HepG2 (cell line): ENCODE measurements around the gene CHST13. TPM values are rescaled to one million over a fixed set of nuclear protein-coding genes. Genes with fewer than 3 reads are reported as not detected.
A peak's percentile ranks its signal among the peaks of the same experiment; 100 is the strongest.

Source experiments
- ARHGAP35 ChIP-seq: sonication (generic); formaldehyde crosslinking; IDR thresholded peaks from 2 replicates; pipeline ENCODE4 v1.9.0; 2022; ENCODE audit warnings: mild to moderate bottlenecking, inconsistent platforms, moderate library complexity, missing genetic modification reagents, borderline replicate concordance
- ARID3A ChIP-seq: IDR thresholded peaks from 2 replicates; pipeline ENCODE4 v1.6.1; 2012; ENCODE audit warnings: low read depth, low read length, improper control_type of control experiment
- FOXK2 ChIP-seq: fragments of 450-650 bp; IDR thresholded peaks from 2 replicates; pipeline ENCODE4 v1.6.1; 2016
- GABPB1 ChIP-seq: IDR thresholded peaks from 2 replicates; pipeline ENCODE4 v1.6.1; 2016; ENCODE audit warnings: mild to moderate bottlenecking, missing genetic modification reagents, moderate library complexity, missing compliant biosample characterization
- JDP2 ChIP-seq: sonication (generic); formaldehyde crosslinking; IDR thresholded peaks from 2 replicates; pipeline ENCODE4 v1.8.1; 2022; ENCODE audit warnings: missing genetic modification reagents, borderline replicate concordance
- KLF11 ChIP-seq: IDR thresholded peaks from 2 replicates; pipeline ENCODE4 v1.6.1; 2016; ENCODE audit warnings: missing compliant biosample characterization
- NKX3-1 ChIP-seq: sonication (generic); formaldehyde crosslinking; IDR thresholded peaks from 2 replicates; pipeline ENCODE4 v1.5.0; 2020; ENCODE audit warnings: missing genetic modification reagents
- PITX1 ChIP-seq: sonication (generic); formaldehyde crosslinking; IDR thresholded peaks from 2 replicates; pipeline ENCODE4 v1.5.1; 2020; ENCODE audit warnings: mild to moderate bottlenecking, missing genetic modification reagents
- POLR2A ChIP-seq, 2 experiments: IDR thresholded peaks; 2 replicates each; pipeline ENCODE4 v1.6.1; 2011; ENCODE audit warnings: low read depth in 2 of 2, low read length in 2 of 2, mild to moderate bottlenecking in 1 of 2, moderate library complexity in 1 of 2; ENCODE audit not compliant: insufficient read depth in 1 of 2
- SSRP1 ChIP-seq: IDR thresholded peaks from 2 replicates; pipeline ENCODE4 v1.6.1; 2016; ENCODE audit warnings: control low read depth
- TCF7 ChIP-seq: sonication (generic); IDR thresholded peaks from 2 replicates; pipeline ENCODE4 v1.6.1; 2016; ENCODE audit warnings: antibody characterized with exemption, low read depth
- TRAFD1 ChIP-seq: sonication (generic); formaldehyde crosslinking; IDR thresholded peaks from 2 replicates; pipeline ENCODE4 v1.5.1; 2020; ENCODE audit warnings: missing genetic modification reagents, mild to moderate bottlenecking, borderline replicate concordance
- TSC22D2 ChIP-seq: sonication (generic); formaldehyde crosslinking; IDR thresholded peaks from 2 replicates; pipeline ENCODE4 v1.5.1; 2020; ENCODE audit warnings: missing genetic modification reagents, mild to moderate bottlenecking, borderline replicate concordance
- ZNF260 ChIP-seq: sonication (generic); formaldehyde crosslinking; IDR thresholded peaks from 2 replicates; pipeline ENCODE4 v1.4.0; 2020; ENCODE audit warnings: missing genetic modification reagents, low read depth, mild to moderate bottlenecking, borderline replicate concordance
- ZNF292 ChIP-seq: sonication (generic); formaldehyde crosslinking; IDR thresholded peaks from 2 replicates; pipeline ENCODE4 v1.8.1; 2022; ENCODE audit warnings: mild to moderate bottlenecking, low read depth, missing genetic modification reagents, borderline replicate concordance
- ZNF343 ChIP-seq: sonication (generic); formaldehyde crosslinking; IDR thresholded peaks from 2 replicates; pipeline ENCODE4 v1.4.0; 2020; ENCODE audit warnings: mild to moderate bottlenecking, missing genetic modification reagents
- ZNF546 ChIP-seq: sonication (generic); formaldehyde crosslinking; conservative IDR thresholded peaks from 2 replicates; pipeline ENCODE4 v1.8.1; 2023; ENCODE audit warnings: mild to moderate bottlenecking, missing genetic modification reagents
- ZNF564 ChIP-seq: sonication (generic); formaldehyde crosslinking; IDR thresholded peaks from 2 replicates; pipeline ENCODE4 v1.8.1; 2023; ENCODE audit warnings: mild to moderate bottlenecking, missing genetic modification reagents
- ZNF749 ChIP-seq: sonication (generic); formaldehyde crosslinking; IDR thresholded peaks from 2 replicates; pipeline ENCODE4 v1.8.0; 2022; ENCODE audit warnings: mild to moderate bottlenecking, missing genetic modification reagents, moderate library complexity, borderline replicate concordance
- ZSCAN22 ChIP-seq: sonication (generic); formaldehyde crosslinking; IDR thresholded peaks from 2 replicates; pipeline ENCODE4 v1.4.0; 2020; ENCODE audit warnings: mild to moderate bottlenecking, missing genetic modification reagents
- polyA plus RNA-seq, 8 experiments: library from polyadenylated mRNA; depleted of rRNA in 3 of 8; stranded (reverse) in 7 of 8; unstranded in 1 of 8; fragments of >200 nt; fragmentation: Illumina TruSeq in 4 of 8; extraction: Trizol in 4 of 8; gene quantifications; 2 replicates each; pipeline versions ENCODE4 v1.2.1 to v1.2.3, GENCODE V29; 2011 to 2016; ENCODE audit warnings: low read depth in 4 of 8, missing spikeins in 1 of 8, mixed read lengths in 1 of 8; ENCODE audit not compliant: insufficient read depth in 1 of 8
- total RNA-seq, 5 experiments: library from RNA; depleted of rRNA; stranded (reverse); fragments of >200 nt; fragmentation: Illumina TruSeq; extraction: Trizol; gene quantifications; 2 replicates each; pipeline ENCODE4 v1.2.3, GENCODE V29; 2016; ENCODE audit warnings: low read depth in 1 of 5
- TF ChIP-seq, protein P1 (sequence below): sonication (generic); formaldehyde crosslinking; IDR thresholded peaks from 2 replicates; pipeline ENCODE4 v1.8.0; 2022; ENCODE audit warnings: mild to moderate bottlenecking, missing genetic modification reagents, moderate library complexity
- TF ChIP-seq, protein P2 (sequence below): IDR thresholded peaks from 2 replicates; pipeline ENCODE4 v1.4.0; 2020; ENCODE audit warnings: mild to moderate bottlenecking, missing genetic modification reagents

Gene CHST13
- total and polyA plus RNA-seq, 2 of the 13 experiments (the other 11 are each of a cell fraction or from before 2014, with no cell fraction given), result 32.0 to 43.1 TPM

DNA sequence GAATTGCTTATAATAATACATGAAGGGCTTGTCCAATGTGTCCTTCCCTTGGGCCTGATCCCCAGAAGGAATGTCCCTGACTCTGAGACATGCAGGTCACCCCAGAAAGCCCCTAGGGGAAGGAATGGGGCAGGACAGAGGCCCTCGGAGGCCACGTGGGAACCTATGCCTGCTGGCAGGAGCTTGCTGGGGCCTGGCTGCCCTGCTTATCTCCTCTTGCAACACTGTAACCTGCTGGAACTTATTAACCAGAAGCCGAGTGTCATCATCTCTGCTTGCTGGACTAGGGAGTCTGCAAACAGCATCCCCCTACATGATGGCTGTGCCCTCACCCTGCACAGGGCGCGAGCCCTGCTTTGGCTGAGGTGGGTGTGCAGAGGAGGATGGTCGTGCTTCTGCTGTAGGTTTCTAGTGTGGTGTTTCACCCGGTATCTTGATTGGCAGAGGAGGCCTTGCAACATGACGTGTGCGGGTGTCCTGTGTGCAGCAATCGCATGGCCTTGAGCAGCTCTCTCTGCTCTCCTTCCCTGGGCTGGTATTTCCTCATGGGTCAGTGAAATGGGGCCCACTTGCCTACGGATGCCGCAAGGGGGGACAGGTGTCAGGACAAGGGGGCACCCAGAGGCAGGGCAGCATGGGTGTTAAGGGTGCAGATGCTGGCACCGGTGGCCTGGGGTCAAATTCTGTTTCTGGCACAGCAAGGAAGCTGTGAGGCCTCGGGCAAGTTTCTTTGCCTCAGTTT, 5.0 kb downstream of the CHST13 start (continued):
- TF ChIP-seq TSC22D2 (CRISPR knock-in tag) (peak; percentile 64; the same call in 1 of the 2 replicates), FOXK2 (peak; percentile 77; the same call in 1 of the 2 replicates), ZNF260 (CRISPR knock-in tag) (no peak), ZSCAN22 (CRISPR knock-in tag) (no peak), ARHGAP35 (no peak; the same call in 1 of the 2 replicates), ZNF546 (CRISPR knock-in tag) (0 out of 2 replicates have a peak, but pooled peaks have one; percentile 38), ZNF343 (CRISPR knock-in tag) (no peak), ZNF564 (CRISPR knock-in tag) (peak; percentile 61; the same call in 1 of the 2 replicates), NKX3-1 (CRISPR knock-in tag) (0 out of 2 replicates have a peak, but pooled peaks have one; percentile 22), ZNF292 (CRISPR knock-in tag) (peak; percentile 86; the same call in 1 of the 2 replicates), TRAFD1 (CRISPR knock-in tag) (no peak), PITX1 (CRISPR knock-in tag) (peak; percentile 52; the same call in 1 of the 2 replicates), POLR2A (IDR thresholded peaks at IDR 0.05; ENCODE audit: insufficient read depth in 1 of 2, low read depth in 2 of 2, low read length in 2 of 2) (peak in 1 of 2 experiments; percentile 86; a peak in 2 of 4 replicates), JDP2 (CRISPR knock-in tag) (no peak), SSRP1 (CRISPR knock-in tag) (peak; percentile 71; the same call in 1 of the 2 replicates), ARID3A (no peak), ZNF749 (CRISPR knock-in tag) (peak; percentile 69; the same call in 1 of the 2 replicates), TCF7 (peak; percentile 16; the same call in 1 of the 2 replicates), KLF11 (CRISPR knock-in tag) (peak; percentile 61; the same call in 1 of the 2 replicates), GABPB1 (CRISPR knock-in tag) (peak; percentile 41)
- TF ChIP-seq, protein P1, sequence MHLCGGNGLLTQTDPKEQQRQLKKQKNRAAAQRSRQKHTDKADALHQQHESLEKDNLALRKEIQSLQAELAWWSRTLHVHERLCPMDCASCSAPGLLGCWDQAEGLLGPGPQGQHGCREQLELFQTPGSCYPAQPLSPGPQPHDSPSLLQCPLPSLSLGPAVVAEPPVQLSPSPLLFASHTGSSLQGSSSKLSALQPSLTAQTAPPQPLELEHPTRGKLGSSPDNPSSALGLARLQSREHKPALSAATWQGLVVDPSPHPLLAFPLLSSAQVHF (CRISPR knock-in tag), result peak; percentile 55; the same call in 1 of the 2 replicates
- TF ChIP-seq, protein P2, sequence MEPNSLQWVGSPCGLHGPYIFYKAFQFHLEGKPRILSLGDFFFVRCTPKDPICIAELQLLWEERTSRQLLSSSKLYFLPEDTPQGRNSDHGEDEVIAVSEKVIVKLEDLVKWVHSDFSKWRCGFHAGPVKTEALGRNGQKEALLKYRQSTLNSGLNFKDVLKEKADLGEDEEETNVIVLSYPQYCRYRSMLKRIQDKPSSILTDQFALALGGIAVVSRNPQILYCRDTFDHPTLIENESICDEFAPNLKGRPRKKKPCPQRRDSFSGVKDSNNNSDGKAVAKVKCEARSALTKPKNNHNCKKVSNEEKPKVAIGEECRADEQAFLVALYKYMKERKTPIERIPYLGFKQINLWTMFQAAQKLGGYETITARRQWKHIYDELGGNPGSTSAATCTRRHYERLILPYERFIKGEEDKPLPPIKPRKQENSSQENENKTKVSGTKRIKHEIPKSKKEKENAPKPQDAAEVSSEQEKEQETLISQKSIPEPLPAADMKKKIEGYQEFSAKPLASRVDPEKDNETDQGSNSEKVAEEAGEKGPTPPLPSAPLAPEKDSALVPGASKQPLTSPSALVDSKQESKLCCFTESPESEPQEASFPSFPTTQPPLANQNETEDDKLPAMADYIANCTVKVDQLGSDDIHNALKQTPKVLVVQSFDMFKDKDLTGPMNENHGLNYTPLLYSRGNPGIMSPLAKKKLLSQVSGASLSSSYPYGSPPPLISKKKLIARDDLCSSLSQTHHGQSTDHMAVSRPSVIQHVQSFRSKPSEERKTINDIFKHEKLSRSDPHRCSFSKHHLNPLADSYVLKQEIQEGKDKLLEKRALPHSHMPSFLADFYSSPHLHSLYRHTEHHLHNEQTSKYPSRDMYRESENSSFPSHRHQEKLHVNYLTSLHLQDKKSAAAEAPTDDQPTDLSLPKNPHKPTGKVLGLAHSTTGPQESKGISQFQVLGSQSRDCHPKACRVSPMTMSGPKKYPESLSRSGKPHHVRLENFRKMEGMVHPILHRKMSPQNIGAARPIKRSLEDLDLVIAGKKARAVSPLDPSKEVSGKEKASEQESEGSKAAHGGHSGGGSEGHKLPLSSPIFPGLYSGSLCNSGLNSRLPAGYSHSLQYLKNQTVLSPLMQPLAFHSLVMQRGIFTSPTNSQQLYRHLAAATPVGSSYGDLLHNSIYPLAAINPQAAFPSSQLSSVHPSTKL (CRISPR knock-in tag), result peak; percentile 82
